ENCODE measurements around the gene CCDC85C.

The CCDC85C gene

GRCh38 chr14:99556134-99556791, 47.7 kb downstream of the CCDC85C start:
- no peak for DNase-seq (ENCODE audit: low read depth)

GRCh38 chr14:99554757-99555531, 49.1 kb downstream of the CCDC85C start:
- no peak for DNase-seq (ENCODE audit: low read depth)

DNA sequence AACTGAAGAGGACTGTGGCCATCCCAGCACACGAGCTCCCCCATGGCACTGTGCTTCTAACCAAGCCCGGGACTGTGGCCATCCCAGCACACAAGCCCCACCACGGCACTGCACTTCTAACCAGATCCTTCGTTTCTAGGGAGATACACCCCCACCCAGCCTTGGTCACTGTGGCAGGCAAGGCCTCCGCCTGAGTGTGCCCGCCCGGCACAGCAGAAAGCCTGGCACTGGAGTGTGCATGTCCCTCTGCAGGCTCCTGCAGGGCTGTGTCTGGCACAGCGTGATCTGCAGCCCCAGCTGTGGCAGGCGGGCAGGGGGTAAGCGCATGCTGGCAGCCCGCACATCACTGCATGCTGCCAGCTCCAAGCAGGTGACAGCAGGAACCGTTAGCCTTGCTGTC, 49.8 kb downstream of the CCDC85C start:
- DNase-seq (ENCODE audit: low read depth), result no peak

DNA sequence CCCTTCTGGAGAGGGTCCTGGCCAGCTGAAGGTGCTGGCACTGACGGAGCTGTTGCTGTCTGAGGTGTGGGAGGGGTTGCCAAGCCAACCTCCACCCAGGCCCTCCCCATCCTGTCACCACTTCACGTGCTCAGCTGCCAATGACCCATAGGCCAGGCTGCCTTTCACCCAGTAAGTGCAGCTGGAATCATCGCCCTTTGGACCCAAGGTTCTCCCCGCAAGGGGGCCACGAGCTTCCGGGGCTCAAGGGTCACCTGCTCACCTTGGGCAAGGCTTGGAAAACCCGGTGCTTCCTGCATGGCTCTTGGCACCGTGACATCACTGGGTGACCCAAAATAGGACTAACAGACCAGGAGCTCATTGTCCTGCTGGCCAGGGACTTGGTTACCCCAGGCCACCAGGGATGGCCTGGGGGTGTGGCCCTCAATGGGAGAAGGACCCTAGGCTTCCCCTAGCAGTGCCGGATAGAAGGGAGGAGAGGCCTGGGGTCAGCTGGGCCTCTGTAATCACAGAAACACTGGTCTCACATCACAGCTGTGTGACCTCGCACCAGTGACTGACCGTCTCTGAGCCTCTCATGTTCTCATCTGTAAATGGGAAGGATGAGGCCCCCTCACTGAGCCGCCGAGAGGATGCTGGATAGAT, 51.3 kb downstream of the CCDC85C start:
- DNase-seq (ENCODE audit: low read depth), result no peak

- DNase-seq (ENCODE audit: low read depth), result no peak
Observed at GRCh38 chr14:99552021-99552553, 51.9 kb downstream of the CCDC85C start.

DNA sequence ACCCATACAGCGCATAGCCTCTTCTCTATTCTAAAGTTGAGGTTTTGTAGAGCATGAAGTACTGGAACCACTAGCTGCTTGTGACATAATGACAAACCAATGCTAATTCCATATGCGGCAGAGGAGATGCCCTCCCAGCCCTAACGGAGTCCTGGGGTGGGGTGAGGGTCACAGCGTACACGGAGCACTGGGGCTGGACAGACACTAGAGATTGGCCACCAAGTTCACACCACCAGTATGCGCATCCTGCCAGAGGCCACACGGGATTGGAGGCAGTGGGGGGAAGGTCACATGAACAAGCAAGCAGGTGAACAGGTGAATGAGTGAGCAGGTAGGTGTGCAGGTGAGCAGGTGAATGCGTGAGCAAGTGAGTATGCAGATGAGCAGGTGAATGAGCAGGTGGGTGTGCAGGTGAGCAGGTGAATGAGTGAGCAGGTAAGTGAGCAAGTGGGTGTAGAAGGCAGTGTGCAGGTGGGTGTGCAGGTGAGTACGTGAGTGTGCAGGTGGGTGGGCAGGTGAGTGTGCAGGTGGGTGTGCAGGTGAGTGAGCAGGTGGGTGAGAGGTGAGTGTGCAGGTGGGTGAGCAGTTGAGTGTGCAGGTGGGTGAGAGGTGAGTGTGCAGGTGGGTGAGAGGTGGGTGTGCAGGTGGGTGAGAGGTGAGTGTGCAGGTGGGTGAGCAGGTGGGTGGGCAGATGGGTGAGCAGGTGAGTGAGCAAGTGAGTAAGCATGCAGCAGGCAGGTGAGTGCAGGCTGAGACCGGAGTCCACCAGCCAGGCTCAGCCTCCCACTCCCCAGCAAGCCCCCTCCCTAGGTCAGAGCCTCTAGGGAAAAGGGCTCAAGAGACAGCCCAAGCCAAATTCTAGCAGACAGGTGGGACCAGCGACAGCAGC, 52.7 kb downstream of the CCDC85C start:
- DNase-seq (ENCODE audit: low read depth), result no peak

DNA sequence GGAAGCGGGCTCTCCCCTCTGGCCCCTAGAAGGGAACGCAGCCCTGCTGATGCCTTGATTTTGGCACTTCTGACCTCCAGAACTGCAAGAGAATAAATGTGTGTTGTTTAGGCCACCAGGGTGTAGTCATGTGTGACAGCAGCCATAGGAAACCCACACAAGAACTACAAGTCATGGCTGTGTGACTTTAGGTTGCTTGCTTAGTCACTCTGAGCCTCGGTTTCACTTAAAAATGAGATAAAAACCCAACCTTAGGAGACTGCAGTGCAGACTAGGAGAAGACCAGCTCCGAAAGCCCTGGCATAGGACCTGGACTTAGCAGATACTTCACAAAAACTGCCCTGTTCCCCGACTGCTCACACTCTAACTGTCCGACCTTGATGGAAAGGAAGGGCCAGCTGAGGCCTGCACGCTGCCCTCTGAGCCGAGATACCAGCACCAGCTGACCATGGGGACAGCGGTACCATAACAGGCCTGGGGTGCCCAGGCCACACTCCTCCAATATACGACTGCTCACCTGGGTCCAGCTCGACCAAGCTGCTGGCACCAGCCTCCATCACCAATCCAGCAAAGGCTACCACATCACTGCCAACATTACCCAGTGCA, 53.5 kb downstream of the CCDC85C start:
- DNase-seq (ENCODE audit: low read depth), result no peak

DNA sequence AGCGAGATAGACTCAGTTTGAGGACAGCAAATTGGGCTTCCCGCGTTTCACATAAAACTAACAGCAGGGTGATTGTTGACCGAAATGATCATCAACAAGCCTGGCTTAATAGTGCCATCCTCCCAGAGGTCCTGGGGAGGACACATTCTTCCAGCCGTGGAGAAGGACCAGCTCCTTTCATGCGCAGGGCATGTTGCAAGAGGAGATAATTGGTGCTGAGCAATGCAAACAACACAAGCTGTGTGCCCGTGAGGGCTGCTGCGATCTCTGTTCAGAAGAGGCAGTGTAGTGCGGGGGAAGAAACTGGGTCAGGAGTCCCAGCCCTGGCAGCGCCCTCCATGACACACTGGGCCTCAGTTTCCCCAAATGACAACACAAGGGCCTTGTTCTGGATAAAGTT, 54.3 kb downstream of the CCDC85C start:
- no peak for DNase-seq (ENCODE audit: low read depth)

DNA sequence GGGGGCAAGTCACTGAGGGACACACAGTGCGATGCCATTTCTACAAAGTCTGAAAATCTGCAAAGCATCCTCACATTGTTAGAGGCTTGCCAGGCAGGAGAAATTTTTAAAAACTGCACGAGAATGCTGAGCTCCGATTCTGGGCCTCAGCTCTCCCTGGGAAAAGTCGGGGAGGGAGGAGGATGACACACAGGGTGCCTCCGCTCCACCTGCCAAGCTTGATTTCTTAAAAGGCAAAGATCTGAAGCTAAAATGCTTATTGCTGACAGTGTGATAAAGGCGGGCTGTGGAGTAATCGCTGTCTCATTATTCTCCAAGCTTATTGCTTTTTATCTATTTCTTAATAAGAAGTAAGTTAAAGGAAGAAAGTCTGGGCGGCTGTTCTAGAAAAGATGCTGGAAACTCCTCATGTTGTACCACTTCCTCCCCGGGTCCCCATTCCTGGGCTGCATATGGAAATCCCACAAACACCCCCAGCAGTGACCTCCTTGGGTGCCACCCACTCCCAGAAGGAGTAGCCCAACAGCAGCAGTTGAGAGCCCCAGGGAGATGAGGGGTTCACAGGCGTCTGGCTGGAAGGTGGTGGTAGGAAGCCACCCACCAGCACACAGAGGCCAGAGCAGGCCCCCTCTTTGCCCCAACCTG, 55.0 kb downstream of the CCDC85C start:
- no peak for DNase-seq (ENCODE audit: low read depth)

- DNase-seq (ENCODE audit: low read depth), result no peak
Observed at GRCh38 chr14:99548255-99548654, 55.8 kb downstream of the CCDC85C start.

- DNase-seq (ENCODE audit: low read depth), result no peak
Observed at GRCh38 chr14:99546234-99546879, 57.6 kb downstream of the CCDC85C start.

DNA sequence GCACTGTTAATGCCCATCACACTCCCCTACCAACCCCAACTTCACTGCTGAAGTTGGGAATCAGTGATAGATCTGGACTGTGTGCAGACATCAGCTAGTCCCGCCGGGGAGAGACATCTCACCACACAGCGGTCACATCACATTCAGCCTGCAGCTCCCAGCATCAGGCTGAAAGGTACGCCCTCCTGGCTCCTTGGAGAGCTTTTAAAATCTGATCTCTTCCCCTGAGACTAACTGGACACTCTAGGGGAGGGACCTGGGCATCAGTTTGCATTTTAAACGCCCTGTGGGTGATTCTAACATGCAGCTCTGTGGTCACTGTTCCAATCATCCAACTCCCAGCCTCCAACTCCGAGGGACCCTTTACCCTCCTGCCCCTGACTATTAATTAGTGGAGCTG, 58.4 kb downstream of the CCDC85C start:
- DNase-seq (ENCODE audit: low read depth), result no peak

DNA sequence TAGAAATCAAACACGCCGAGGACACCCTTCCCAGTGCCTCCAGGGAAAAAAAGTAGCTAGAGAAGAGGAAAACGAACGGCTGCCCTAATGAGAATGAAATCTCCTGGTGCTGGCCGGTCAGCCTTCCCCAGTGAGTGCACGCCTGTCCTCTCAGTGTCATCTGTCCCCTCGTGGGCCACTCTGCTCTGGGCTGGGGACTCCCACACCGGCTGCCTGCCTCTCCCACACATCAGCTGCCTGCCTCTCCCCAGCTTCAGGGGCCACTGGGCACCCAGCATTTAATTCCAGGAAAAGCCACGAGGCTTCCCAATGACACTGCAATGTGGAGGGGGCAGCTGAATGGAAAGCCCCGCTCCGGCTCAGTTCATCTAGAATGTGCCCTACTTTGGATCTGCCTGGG, 59.0 kb downstream of the CCDC85C start:
- no peak for DNase-seq (ENCODE audit: low read depth)

- DNase-seq (ENCODE audit: low read depth), result no peak
Observed at GRCh38 chr14:99543985-99544384, 60.0 kb downstream of the CCDC85C start.

- DNase-seq (ENCODE audit: low read depth), result no peak
Observed at GRCh38 chr14:99543370-99543769, 60.6 kb downstream of the CCDC85C start.

DNA sequence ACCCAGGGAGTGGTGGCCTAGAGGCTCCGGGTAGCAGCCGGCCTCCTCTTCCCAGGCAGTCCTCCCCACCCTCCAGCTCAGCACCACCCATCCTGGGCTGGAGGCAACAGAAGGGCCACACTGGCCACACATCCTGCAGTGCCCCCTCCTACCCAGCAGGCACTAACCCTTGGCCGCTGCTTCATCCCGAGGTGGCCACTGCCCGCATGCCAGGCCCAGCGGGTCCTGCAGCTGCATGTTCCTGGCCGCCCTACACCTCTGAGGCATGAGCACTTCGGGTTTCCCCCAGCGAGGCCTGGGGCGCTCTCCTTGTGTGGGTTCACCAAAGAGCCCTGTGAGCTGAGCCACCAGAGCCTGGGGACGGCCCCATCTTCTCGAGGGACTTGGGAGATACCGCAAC, 61.4 kb downstream of the CCDC85C start:
- no peak for DNase-seq (ENCODE audit: low read depth)

DNA sequence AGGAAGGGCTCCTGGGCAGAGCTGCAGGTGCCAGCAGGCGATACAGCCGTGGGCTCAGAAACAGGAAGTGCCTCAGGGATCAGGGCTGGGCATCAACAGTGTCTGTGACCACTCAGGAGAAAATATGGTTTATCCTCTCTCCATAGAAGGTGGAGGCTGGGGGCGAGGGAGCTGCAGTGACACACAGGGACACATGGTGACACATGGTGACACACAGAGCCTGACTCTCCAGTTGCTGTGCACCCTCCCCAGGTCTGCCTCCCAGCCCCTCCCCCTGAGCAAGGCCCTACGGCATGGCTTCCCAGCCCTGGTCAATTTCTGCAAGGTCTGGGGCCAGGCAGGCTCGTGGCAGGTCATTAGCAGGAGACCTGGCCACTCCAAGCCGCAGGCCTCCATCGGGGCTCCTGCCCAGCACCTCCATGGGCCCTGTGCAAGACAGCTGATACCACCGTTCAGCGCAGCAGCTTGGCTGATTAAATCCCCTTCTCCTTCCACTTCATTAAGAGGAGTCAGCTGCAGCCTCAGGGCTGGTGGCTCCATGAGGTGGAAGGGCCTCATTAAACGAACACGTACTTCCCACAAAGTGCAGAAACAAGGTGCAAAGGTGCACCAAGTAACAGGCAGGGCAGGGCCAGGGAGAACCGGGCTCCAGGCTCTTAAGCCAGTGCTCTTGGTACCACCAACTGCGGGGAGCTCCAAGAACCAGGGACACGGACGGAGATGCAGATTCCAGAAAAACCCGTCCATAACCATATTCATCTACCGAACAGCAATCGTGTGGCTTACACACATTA, 62.1 kb downstream of the CCDC85C start:
- DNase-seq (ENCODE audit: low read depth), result no peak

DNA sequence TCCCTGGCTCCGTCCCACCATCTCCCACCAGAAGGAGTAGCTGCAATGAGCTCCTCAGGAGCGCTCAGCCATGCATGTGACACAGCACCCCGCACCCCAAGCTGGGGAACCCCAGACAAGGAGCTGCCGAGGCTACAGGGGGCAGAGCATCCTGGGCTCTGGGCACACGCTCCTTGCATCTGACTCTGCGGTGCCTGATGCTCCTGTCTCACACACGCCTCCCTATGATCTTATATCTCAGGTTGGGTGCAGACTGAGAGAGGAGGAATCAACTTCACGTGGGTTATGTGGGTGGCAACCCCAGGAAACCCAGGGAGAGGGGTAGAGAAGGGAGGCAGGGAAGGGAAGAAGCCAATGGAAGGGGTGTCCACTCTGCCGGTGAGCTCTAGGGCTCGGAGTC, 62.8 kb downstream of the CCDC85C start:
- no peak for DNase-seq (ENCODE audit: low read depth)

GRCh38 chr14:99540196-99541032, 63.6 kb downstream of the CCDC85C start:
- no peak for DNase-seq (ENCODE audit: low read depth)
